HPDE6-E6E7 (cell line): ENCODE data around the gene GMNN.
"Not testable (repeated sequence)": the region's sequence is repeated elsewhere in the genome, so short reads cannot be mapped to it uniquely, and the experiment has no call there.

ENCODE experiments used
- DNase-seq: peaks from one replicate; pipeline ENCODE4 v3.0.0; 2011; ENCODE audit warnings: missing footprints; ENCODE audit errors: extremely low spot score

Gene GMNN

DNA sequence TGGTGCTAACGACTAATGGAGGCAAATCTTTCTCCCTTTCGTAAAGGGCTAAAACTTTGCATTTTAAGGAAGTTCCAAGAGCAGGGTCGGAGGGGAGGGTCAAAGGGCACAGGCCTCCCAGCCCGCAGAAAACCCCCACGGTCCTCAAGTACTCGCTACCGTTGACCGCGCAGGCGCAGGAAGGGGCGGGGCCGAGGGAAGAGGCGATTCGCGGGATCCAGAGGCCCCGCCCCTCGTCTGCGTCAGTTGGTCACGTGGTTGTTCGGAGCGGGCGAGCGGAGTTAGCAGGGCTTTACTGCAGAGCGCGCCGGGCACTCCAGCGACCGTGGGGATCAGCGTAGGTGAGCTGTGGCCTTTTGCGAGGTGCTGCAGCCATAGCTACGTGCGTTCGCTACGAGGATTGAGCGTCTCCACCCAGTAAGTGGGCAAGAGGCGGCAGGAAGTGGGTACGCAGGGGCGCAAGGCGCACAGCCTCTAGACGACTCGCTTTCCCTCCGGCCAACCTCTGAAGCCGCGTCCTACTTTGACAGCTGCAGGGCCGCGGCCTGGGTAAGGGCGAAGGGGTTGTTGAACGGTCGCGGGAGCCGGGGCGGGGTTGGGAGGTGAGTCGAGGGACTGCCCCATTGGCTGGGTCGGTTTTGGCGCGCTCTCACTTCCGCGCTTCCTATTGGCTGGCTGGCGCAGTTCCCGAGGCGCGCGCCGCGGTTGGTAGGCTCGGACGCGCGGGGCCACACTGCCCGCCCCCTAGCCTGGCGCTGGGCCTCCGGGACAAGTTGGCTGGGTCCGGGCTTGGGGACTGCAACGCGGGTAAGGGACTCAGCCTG lies at the start of gene GMNN:
GMNN (plus strand) TSS at position 242 of the 824 bp plus-strand sequence. CDS start 2,310 bp downstream, outside the sequence.
- DNase-seq: peak; percentile 91

DNA sequence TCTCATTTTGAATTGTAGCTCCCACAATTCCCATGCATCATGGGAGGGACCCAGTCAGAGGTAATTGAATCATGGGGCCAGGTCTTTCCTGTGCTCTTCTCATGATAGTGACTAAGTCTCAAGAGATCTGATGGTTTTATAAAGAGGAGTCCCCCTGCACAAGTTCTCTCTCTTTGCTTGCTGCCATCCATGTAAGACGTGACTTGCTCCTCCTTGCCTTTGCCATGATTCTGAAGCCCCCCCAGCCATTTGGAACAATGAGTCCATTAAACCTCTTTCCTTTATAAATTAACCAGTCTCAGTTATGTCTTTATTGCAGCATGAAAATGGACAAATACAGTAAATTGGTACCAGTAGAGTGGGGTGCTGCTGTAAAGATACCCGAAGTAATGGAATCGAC lies 44.1 kb upstream of the GMNN start:
- not testable (repeated sequence) for DNase-seq

DNA sequence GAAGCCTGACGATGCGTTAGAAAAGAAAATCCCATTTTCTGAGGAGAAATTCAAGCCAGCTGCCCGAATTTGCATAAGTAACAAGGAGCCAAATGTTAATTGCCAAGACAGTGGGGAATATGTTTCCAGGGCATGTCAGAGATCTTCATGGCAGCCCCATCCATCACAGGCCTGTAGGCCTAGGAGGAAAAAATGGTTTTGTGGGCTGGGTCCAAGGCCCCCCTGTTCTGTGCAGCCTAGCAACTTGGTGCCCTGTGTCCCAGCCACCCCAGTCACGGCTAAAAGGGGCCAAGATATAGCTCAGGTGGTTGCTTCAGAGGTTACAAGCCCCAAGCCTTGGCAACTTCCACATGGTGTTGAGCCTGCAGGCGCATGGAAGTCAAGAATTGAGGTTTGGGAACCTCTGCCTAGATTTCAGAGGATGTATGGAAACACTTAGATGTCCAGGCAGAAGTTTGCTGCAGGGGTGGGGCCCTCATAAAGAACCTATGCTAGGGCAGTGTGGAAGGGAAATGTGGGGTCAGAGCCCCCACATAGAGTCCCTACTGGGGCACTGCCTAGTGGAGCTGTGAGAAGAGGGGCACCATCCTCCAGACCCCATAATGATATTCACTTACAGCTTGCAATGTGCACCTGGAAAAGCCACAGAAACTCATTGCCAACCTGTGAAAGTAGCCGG lies 43.1 kb upstream of the GMNN start:
- DNase-seq: not testable (repeated sequence)

DNA sequence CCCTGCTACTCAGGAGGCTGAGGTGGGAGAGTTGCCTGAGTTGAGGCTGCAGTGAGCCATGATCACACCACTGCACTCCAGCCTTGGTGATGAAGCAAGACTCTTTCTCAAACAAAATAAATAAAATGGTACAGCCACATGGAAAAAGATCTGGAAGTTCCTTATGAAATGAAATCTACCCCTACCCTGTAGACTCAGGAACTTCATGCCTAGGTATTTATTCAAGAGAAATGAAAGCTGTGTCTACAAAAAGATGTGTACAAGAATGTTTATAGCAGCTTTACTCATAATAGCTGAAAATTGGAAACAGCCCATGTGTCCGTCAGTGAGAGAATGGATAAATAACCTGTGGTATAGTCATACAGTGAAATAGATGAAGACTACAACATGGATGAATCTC lies 40.6 kb upstream of the GMNN start:
- no peak for DNase-seq

DNA sequence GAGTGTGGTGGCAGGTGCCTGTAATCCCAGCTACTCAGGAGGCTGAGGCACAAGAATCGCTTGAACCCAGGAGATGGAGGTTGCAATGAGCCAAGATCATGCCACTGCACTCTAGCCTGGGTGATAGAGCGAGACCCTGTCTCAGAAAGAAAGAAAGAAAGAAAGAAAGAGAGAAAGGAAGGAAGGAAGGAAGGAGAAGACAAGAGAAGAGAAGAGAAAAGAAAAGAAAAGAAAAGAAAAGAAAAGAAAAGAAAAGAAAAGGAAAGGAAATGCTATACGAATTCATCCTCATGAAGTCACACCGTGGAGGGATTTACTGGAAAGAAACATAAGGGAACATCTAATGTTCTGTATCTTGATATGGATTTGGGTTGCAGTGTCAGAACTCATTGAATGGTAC lies 40.0 kb upstream of the GMNN start:
- not testable (repeated sequence) for DNase-seq

DNA sequence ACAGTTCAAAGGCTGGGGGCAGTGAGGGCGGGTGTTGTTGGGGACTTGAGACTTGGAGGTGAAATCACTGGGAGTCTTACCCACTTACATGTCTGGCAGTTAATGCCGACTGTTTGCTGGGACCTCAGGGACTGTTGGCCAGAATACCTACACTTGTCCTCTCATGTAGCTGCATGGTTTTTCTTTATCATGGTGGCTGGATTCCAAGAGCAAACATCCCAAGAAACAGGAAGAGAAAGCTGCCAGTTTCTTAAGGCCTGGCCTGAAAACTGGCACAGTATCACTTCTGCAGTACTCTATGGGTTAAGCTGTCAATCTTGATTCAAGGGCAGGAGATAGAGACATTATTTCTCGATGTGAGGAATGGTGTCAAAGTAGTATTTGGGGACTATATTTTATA lies 36.0 kb upstream of the GMNN start:
- no peak for DNase-seq

DNA sequence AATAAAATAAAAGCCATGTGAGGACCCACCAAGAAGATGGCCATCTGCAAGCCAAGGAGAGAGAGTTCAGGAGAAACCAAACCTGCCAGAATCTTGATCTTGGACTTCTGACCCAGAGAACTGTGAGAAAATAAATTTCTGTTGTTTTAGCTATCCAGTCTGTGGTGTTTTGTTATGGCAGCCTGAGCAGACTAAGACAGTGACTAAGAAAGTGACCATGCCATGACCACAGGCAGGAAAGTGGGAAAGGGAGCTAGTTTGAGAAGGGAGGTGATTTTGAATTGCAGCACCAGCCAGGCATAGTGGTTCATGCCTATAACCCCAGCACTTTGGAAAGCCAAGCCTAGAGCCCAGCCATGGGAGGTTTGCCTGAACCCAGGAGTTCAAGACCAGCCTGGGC lies 33.9 kb upstream of the GMNN start:
- no peak for DNase-seq

DNA sequence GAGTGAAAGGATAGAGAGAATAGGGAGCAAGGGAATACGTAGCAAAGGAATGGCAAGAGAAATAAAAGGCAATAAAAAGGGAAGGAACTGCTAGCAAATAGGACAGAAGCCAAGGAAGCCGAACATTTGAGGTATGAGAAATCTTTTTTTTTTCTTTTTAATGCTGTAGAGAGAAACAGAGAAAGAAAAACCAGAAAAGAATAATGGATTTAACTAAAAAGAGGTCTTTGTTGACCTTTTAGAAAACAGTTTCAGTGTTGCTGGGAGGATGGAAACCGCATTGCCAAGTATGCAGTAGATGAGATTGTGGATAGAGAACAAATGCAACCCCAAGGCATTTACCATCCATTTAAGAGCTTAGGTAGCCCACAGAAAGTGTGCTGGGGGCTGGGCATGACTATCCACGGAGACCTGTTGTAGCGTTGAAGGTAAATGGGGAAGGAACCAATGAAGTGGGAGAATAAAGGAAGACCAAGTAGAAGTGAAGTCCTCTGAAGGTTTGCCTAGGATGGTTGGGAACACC lies 32.5 kb upstream of the GMNN start:
- DNase-seq: no peak

DNA sequence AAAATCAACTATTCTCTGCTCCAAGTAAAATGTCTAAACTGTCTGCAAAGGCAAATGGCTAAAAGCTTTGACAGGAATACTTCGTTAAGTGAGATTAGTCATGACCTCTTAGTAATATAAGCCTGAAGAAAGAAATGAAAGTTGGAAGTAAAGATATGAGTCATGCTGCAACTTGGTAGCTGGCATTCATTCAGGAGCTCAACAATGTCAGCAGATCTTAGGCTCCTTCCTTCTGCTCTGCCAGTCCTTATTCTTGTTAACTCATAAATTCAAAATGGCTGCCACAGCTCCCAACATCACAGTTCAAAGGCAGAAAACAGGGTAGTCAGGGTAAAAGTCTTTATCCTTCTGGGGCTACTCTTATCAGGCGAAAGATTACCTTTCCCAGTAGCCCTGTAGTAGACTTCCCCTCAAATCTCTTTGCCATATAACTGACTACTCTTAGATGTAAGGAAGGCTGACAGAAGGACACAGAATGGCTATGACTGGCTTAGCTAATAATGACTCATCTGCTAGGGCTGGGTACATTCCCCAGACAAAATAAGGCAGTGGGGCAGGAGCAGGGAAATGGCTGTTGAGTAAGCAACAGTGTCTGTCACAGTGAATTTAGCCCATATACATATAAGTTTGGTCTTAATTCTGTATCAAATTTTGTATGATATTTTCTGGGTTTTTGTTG lies 31.3 kb upstream of the GMNN start:
- peak; percentile 96 for DNase-seq

DNA sequence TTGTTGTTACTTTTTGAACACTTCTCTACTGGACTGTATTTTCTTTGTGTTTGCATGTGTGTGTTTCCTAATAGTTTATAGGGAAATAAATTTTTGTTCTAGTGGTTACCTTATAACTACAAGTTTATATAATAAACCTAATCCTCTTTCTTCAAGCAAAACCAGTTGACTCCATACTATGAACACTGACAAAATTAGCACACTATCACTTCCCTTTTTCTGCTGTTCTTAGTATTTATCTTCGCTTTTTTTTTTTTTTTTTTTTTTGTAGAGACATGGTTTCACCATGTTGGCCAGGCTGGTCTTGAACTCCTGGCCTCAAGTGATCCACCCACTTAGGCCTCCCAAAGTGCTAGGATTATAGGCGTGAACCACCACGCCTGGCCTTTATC lies 30.8 kb upstream of the GMNN start:
- DNase-seq: no peak

DNA sequence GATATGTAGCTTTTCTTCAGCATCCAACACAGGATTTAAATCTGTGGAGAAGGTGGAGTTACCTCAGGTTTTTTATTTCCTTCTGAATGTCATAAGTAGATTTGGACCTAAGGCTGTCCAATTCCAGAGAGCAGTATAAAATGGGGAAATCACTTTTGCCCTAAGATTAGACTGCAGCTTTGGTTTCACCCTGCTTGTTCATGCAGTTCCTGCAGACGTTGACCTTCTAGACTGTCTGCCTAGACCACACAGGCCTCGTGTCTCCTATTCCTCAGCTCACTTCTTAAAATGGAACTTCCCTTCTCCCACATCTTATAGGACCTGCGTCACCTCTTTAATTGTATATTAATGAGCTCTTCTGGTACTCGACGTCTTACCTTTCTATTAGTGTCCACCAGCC lies 29.8 kb upstream of the GMNN start:
- DNase-seq: no peak

DNA sequence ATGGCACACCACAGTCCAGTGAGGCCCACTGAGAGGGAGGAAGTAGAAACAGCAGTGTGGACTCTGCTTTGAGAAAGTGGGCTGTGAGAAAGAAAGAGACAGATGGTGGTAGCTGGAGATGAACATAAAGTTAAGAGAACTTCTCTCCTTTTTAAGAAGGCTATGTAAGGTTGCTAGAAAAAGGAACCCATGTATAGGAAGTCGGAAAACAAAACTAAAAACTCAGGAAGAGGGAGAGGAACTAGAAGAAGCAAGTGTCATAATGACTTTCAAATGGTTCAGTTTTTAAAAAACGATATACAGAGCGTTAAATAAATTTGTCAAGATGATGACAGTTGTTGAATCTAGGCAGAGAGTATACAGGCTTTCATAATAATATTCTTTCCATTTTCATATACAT lies 25.4 kb upstream of the GMNN start:
- DNase-seq: no peak

DNA sequence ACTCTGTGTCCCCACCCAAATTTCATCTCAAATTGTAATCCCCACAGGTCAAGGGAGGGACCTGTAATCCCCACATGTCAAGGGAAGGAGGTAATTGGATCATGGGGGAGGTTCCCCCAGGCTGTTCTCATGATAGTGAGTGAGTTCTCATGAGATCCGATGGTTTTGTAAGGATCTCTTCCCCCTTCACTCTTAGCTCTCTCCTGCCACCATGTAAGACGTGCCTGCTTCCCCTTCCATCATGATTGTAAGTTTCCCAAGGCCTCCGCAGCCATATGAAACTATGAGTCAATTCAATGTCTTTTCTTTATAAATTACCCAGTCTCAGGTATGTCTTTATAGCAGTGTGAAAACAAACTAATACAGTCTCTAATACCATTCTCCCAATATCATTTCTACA lies 23.9 kb upstream of the GMNN start:
- not testable (repeated sequence) for DNase-seq

DNA sequence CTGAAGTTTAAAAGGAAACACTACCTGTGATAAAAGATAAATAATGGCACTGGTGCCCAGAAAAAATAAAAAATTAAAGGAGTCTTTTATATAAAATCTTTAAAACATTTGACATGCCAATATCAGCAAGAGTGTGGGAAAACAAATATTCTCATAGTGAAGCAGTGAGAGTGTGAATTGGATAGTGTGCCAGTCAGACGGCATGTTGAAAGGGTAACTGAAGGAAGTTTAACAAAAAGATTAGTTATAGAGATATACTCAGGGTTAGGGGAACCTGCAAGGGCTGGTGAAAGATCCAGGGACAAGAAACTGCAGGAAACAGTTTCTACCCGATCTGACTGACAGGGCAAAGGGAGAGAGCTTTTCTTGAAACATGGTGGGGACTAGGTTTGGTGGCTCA lies 22.2 kb upstream of the GMNN start:
- no peak for DNase-seq

DNA sequence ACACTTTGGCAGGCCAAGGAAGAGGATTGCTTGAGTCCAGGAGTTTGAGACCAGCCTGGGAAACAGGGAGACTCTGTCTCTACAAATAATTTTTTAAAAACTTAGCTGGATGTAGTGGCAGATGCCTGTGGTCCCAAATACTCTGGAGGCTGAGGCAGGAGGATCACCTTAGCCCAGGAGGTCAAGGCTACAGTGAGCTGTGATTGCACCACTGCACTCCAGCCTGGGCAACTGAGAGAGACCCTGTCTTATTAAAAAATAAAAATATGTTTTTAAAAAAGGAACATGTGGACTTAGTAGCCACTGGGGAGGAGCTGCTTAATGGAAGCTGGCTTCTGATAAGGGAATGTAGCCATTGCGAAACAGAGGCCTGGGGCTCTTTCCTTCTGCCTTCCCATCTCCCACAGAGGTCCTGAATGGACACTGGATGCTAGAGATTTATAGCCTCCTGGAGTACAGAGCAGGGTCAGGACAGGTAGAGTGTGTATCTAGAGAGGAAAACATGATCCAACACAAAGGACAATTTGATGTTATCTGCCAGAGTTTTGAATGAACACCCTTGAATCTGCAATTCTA lies 21.7 kb upstream of the GMNN start:
- DNase-seq: no peak

DNA sequence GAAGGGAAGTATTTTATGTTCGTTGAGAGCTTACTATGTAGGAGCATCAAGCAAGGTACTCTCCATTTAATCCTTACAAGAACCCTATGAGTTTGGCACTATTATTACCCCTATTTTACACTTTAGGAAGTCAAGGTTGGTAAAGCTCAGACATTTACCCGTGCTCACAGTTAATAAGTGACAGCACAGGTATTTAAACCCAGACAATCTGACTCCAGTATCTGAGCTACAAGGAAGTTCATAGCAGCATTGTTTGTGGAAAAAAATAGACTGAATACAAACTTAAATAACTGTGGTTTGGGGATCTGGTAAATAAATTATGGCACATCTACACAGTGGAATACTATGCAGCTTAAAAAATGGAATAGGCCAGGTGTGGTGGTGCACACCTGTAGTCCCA lies 21.2 kb upstream of the GMNN start:
- DNase-seq: no peak

DNA sequence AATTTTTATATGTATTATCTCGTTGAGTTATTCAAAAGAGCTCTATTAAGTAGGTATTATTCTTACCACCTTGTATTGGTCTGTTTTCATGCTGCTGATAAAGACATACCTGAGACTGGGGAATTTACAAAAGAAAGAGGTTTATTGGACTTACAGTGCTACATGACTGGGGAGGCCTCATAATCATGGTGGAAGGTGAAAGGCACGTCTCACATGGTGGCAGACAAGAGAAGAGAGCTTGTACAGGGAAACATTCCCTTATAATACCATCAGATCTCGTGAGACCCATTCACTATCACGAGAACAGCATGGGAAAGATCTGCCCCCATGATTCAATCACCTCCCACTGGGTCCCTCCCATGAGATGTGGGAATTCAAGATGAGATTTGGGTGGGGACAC lies 20.4 kb upstream of the GMNN start:
- DNase-seq: not testable (repeated sequence)

DNA sequence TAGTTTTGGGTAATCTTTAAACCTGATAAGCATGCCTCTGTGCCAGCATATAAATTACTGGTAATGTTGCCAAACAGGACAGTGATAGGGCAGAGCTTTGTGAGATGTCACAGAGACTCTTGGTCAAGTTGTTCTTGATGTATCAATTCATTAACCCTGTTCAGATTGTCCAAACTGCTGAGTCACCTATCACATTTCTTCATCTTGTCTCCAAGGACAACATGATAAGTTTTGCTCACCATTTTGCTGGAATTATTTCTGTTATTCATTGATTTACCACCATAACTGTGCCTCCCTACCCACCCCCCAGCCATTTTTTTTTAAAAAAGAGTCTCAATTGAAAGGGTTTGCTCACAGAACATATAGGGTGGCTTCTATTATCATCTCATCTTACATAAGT lies 19.5 kb upstream of the GMNN start:
- no peak for DNase-seq

DNA sequence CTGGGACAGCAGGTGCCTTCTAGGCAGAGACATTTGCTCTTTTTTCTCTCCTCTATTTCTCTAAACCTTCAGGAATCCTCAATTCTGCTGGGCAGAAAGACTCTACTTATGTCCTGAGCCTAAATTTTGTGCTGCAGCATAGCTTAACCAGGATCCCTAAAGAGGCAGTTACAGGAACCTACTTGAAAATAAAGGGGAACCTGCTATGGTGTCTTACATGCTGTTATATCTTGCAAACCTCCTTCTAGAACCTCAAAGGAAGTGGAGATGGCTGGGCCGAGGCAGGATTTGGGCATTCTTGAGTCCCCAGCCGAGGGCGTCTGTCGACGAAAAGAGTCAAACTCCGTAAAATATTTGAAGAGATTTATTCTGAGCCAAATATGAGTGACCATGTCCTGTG lies 17.1 kb upstream of the GMNN start:
- DNase-seq: no peak

DNA sequence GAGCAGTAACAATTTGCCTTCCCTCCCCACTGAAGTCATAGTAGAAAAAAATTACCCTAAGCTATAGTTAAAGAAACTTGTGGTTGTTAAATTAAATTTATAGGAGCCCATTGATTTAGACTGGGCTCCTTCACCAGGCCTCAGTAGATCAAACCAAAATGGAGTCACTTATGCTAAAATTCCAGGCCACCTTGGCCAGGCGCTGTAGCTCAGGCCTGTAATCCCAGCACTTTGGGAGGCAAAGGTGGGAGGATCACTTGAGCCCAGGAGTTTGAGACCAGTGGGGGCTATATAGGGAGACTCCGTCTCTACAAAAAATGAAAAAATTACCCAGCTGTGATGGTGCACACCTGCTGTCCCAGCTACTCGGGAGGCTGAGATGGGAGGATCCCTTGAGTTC lies 15.0 kb upstream of the GMNN start:
- DNase-seq: no peak

DNA sequence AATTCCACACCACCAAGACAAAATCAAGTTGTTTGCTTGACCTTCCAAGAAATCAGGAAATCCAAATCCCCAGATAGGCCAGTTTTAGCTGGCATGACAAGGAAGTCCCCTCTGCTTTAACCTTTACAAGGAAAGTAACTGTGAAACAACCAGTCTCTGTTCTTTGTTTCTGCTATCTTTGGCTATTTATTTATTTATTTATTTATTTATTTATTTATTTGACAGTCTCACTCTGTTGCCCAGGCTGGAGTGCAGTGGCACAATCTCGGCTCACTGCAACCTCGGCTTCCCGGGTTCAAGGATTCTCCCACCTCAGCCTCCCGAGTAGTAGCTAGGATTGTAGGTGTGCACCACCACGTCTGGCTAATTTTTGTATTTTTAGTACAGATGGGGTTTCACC lies 14.5 kb upstream of the GMNN start:
- DNase-seq: no peak

DNA sequence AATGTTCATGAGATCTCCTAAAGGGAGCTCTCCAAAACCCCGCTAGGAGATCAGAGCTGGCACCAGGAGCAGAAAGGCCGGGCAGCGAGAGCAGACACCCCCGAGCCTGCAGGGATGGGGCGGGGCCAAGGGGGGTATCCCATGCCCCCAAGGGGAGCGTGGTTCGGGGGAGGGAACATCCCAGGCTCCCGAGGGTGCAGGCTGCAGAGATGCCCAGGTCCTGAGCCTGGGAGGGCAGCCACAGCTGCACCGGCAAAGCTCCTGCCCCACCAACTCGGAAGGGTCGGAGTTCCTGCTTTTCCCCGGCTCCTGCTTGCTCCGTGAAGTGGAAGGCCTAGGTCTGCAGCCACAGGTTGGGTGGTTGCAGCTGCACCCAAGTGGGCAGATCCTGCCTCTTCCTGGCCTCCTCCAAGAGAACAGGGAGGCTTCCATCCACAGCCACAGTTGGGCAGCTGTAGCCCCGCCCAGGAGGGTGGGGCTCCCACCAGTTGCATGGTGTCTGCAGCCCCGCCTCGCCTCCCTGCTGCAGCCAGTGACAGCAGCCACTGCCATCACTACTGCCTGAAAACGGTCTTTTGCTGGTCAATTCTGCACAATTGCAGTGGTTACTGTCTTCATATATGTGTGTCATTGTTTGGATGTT lies 13.4 kb upstream of the GMNN start:
- no peak for DNase-seq
